Hepatocyte (in vitro differentiated cells): ENCODE results near the gene OR51Q1. TPM values are rescaled to one million over a fixed set of nuclear protein-coding genes. Genes with fewer than 3 reads are reported as not detected.

Experiments
- DNase-seq: peaks from one replicate; pipeline ENCODE4 v3.0.0-alpha.2; 2016; ENCODE audit warnings: low spot score
- H2AFZ ChIP-seq: fragments of 200-600 bp; sonication (generic); 2 replicates; pipeline ENCODE4 v1.6.0; 2016; ENCODE audit warnings: antibody characterized with exemption, mild to moderate bottlenecking
- H3K27ac ChIP-seq: fragments of 200-600 bp; sonication (generic); 2 replicates; pipeline ENCODE4 v1.5.1; 2016; ENCODE audit warnings: mild to moderate bottlenecking
- H3K27me3 ChIP-seq: fragments of 200-600 bp; sonication (generic); 2 replicates; pipeline ENCODE4 v1.6.1; 2016
- H3K36me3 ChIP-seq: fragments of 200-600 bp; sonication (generic); replicated peaks from 2 replicates; pipeline ENCODE4 v1.5.1; 2016; ENCODE audit warnings: low read depth; ENCODE audit not compliant: insufficient read depth
- H3K4me1 ChIP-seq: fragments of 200-600 bp; sonication (generic); 2 replicates; pipeline ENCODE4 v1.5.1; 2016; ENCODE audit warnings: mild to moderate bottlenecking, moderate library complexity; ENCODE audit not compliant: insufficient read depth
- H3K4me2 ChIP-seq: fragments of 200-600 bp; sonication (generic); 2 replicates; pipeline ENCODE4 v1.6.0; 2016
- H3K4me3 ChIP-seq: fragments of 200-600 bp; sonication (generic); 2 replicates; pipeline ENCODE4 v1.5.1; 2016; ENCODE audit warnings: mild to moderate bottlenecking
- H3K79me2 ChIP-seq: fragments of 200-600 bp; sonication (generic); 2 replicates; pipeline ENCODE4 v1.6.0; 2017; ENCODE audit warnings: mild to moderate bottlenecking
- H3K9me2 ChIP-seq: fragments of 200-600 bp; sonication (generic); replicated peaks from 2 replicates; pipeline ENCODE4 v1.6.0; 2017; ENCODE audit warnings: mild to moderate bottlenecking; ENCODE audit not compliant: insufficient read depth
- H3K9me3 ChIP-seq: fragments of 200-600 bp; sonication (generic); 2 replicates; pipeline ENCODE4 v1.5.1; 2016; ENCODE audit warnings: low read depth, mild to moderate bottlenecking
- H4K20me1 ChIP-seq: fragments of 200-600 bp; sonication (generic); 2 replicates; pipeline ENCODE4 v1.6.0; 2016; ENCODE audit warnings: mild to moderate bottlenecking; ENCODE audit not compliant: insufficient read depth, poor library complexity, severe bottlenecking
- CTCF ChIP-seq: fragments of 200-600 bp; sonication (generic); IDR thresholded peaks from 2 replicates; pipeline ENCODE4 v1.5.1; 2016; ENCODE audit warnings: antibody characterized with exemption, mild to moderate bottlenecking; ENCODE audit not compliant: poor library complexity
- EZH2 ChIP-seq: fragments of 200-600 bp; sonication (generic); IDR thresholded peaks from 2 replicates; pipeline ENCODE4 v1.6.1; 2016; ENCODE audit warnings: antibody characterized with exemption, mild to moderate bottlenecking, borderline replicate concordance
- EZH2phosphoT487 ChIP-seq: fragments of 200-600 bp; sonication (generic); IDR thresholded peaks from one replicate; pipeline ENCODE4 v1.6.1; 2018; ENCODE audit warnings: antibody characterized with exemption, mild to moderate bottlenecking, low read depth, moderate library complexity; ENCODE audit not compliant: unreplicated experiment, severe bottlenecking
- WGBS: methylation state at CpG from one replicate; pipeline ENCODE4 v1.1.6; 2016; ENCODE audit warnings: low lambda C conversion rate; ENCODE audit errors: missing lambda C conversion rate; 5-methylcytosine and 5-hydroxymethylcytosine counted together
- polyA plus RNA-seq: library from polyadenylated mRNA; unstranded; fragments of >200 nt; fragmentation: Nextera tagmentation; extraction: Ambion mirVana; gene quantifications from 2 replicates; pipeline ENCODE4 v1.2.1, GENCODE V29; 2016
- total RNA-seq: library from RNA; depleted of rRNA; stranded (reverse); fragments of >200 nt; gene quantifications from 2 replicates; pipeline ENCODE4 v1.2.3, GENCODE V29; 2014

Gene OR51Q1
- total and polyA plus RNA-seq, 2 experiments from 2014 or later = not detected

GRCh38 chr11:5467527-5467926 lies 45.6 kb downstream of the OR51Q1 start:
- WGBS = 79% methylated on average over 2 of the region's 2 CpGs
- H3K9me2 ChIP-seq = no peaks in the 10 kb centered on the region

More at GRCh38 chr11:5467527-5467926, 45.6 kb downstream of the OR51Q1 start:
- Histone ChIP-seq H3K27ac (no peak overlapping the region), H3K4me2 (no peak overlapping the region), H4K20me1 (no peaks in the 10 kb centered on the region), H3K4me1 (no peaks in the 10 kb centered on the region), H2AFZ (no peak overlapping the region), H3K4me3 (no peak overlapping the region), H3K36me3 (no peaks in the 10 kb centered on the region), H3K79me2 (no peaks in the 10 kb centered on the region), H3K9me3 (no peaks in the 10 kb centered on the region), H3K27me3 (peaks cover 2% of the 10 kb centered on the region)
- TF ChIP-seq EZH2 = no peak
- TF ChIP-seq CTCF = no peak
- no peak for TF ChIP-seq EZH2phosphoT487
- DNase-seq = no peak

Other genes with a start within 250 kb of the OR51Q1 start
- gene OR51V1, start 221.4 kb upstream of the OR51Q1 start, total RNA-seq = not detected in 2 replicates
- not detected in 2 replicates for gene OR51V1, start 221.4 kb upstream of the OR51Q1 start, polyA plus RNA-seq
- not detected in 2 replicates for gene HBB, start 195.0 kb upstream of the OR51Q1 start, total RNA-seq
- not detected in 2 replicates for gene HBB, start 195.0 kb upstream of the OR51Q1 start, polyA plus RNA-seq
- not detected in 2 replicates for gene HBD, start 187.6 kb upstream of the OR51Q1 start, total RNA-seq
- gene HBD, start 187.6 kb upstream of the OR51Q1 start, polyA plus RNA-seq = not detected in 2 replicates
- not detected in 2 replicates for gene HBG1, start 172.3 kb upstream of the OR51Q1 start, total RNA-seq
- not detected in 2 replicates for gene HBG1, start 172.3 kb upstream of the OR51Q1 start, polyA plus RNA-seq
- gene HBG2, start 167.3 kb upstream of the OR51Q1 start, total RNA-seq = not detected in 2 replicates
- gene HBG2, start 167.3 kb upstream of the OR51Q1 start, polyA plus RNA-seq = 0.63 TPM in 1 of 2 replicates, not detected in the other
- gene HBE1, start 152.2 kb upstream of the OR51Q1 start, total RNA-seq = 1.1 and 1.6 TPM in 2 replicates
- 0.25 and 1.5 TPM in 2 replicates for gene HBE1, start 152.2 kb upstream of the OR51Q1 start, polyA plus RNA-seq
- gene OR51B4, start 120.2 kb upstream of the OR51Q1 start, total RNA-seq = not detected in 2 replicates
- gene OR51B4, start 120.2 kb upstream of the OR51Q1 start, polyA plus RNA-seq = 0.17 TPM in 1 of 2 replicates, not detected in the other
- not detected in 2 replicates for gene OR51B2, start 97.8 kb upstream of the OR51Q1 start, total RNA-seq
- gene OR51B2, start 97.8 kb upstream of the OR51Q1 start, polyA plus RNA-seq = not detected in 2 replicates
- gene OR51B5, start 78.6 kb upstream of the OR51Q1 start, total RNA-seq = 0.20 TPM in 1 of 2 replicates, not detected in the other
- not detected in 2 replicates for gene OR51B5, start 78.6 kb upstream of the OR51Q1 start, polyA plus RNA-seq
- gene OR51B6, start 70.6 kb upstream of the OR51Q1 start, total RNA-seq = not detected in 2 replicates
- gene OR51B6, start 70.6 kb upstream of the OR51Q1 start, polyA plus RNA-seq = not detected in 2 replicates
- gene OR51M1, start 38.3 kb upstream of the OR51Q1 start, total RNA-seq = not detected in 2 replicates
- gene OR51M1, start 38.3 kb upstream of the OR51Q1 start, polyA plus RNA-seq = not detected in 2 replicates
- gene OR51I1, start 19.4 kb downstream of the OR51Q1 start, total RNA-seq = not detected in 2 replicates
- not detected in 2 replicates for gene OR51I1, start 19.4 kb downstream of the OR51Q1 start, polyA plus RNA-seq
- not detected in 2 replicates for gene OR51I2, start 27.2 kb downstream of the OR51Q1 start, total RNA-seq
- gene OR51I2, start 27.2 kb downstream of the OR51Q1 start, polyA plus RNA-seq = not detected in 2 replicates
- gene OR52D1, start 66.6 kb downstream of the OR51Q1 start, total RNA-seq = not detected in 2 replicates
- not detected in 2 replicates for gene OR52D1, start 66.6 kb downstream of the OR51Q1 start, polyA plus RNA-seq
- gene UBQLN3, start 87.8 kb downstream of the OR51Q1 start, total RNA-seq = 0.50 TPM in 1 of 2 replicates, not detected in the other
- gene UBQLN3, start 87.8 kb downstream of the OR51Q1 start, polyA plus RNA-seq = not detected in 2 replicates
- 0.53 and 0.76 TPM in 2 replicates for gene UBQLNL, start 94.6 kb downstream of the OR51Q1 start, total RNA-seq
- 0.52 TPM in 1 of 2 replicates, not detected in the other for gene UBQLNL, start 94.6 kb downstream of the OR51Q1 start, polyA plus RNA-seq
- gene OR52H1, start 126.4 kb downstream of the OR51Q1 start, total RNA-seq = 0.28 TPM in 1 of 2 replicates, not detected in the other
- gene OR52H1, start 126.4 kb downstream of the OR51Q1 start, polyA plus RNA-seq = not detected in 2 replicates
- not detected in 2 replicates for gene OR52B6, start 158.8 kb downstream of the OR51Q1 start, total RNA-seq
- gene OR52B6, start 158.8 kb downstream of the OR51Q1 start, polyA plus RNA-seq = not detected in 2 replicates
- 6.6 and 10.7 TPM in 2 replicates for gene TRIM6, start 174.5 kb downstream of the OR51Q1 start, total RNA-seq
- 4.3 and 8.0 TPM in 2 replicates for gene TRIM6, start 174.5 kb downstream of the OR51Q1 start, polyA plus RNA-seq
- 10.5 and 14.6 TPM in 2 replicates for gene TRIM34, start 202.9 kb downstream of the OR51Q1 start, total RNA-seq
- gene TRIM34, start 202.9 kb downstream of the OR51Q1 start, polyA plus RNA-seq = 2.7 and 3.6 TPM in 2 replicates